GM12874 (cell line): ENCODE results near the gene INTS11.

Experiments used
- TF ChIP-seq, protein P1 (sequence below): IDR thresholded peaks from 2 replicates; pipeline ENCODE4 v1.5.1; 2011; ENCODE audit warnings: low read depth, mild to moderate bottlenecking, control low read depth, low read length, moderate library complexity; ENCODE audit not compliant: insufficient read depth

The INTS11 gene

GRCh38 chr1:1338278-1338677 is 13.8 kb upstream of the INTS11 start:
- TF ChIP-seq, protein P1, sequence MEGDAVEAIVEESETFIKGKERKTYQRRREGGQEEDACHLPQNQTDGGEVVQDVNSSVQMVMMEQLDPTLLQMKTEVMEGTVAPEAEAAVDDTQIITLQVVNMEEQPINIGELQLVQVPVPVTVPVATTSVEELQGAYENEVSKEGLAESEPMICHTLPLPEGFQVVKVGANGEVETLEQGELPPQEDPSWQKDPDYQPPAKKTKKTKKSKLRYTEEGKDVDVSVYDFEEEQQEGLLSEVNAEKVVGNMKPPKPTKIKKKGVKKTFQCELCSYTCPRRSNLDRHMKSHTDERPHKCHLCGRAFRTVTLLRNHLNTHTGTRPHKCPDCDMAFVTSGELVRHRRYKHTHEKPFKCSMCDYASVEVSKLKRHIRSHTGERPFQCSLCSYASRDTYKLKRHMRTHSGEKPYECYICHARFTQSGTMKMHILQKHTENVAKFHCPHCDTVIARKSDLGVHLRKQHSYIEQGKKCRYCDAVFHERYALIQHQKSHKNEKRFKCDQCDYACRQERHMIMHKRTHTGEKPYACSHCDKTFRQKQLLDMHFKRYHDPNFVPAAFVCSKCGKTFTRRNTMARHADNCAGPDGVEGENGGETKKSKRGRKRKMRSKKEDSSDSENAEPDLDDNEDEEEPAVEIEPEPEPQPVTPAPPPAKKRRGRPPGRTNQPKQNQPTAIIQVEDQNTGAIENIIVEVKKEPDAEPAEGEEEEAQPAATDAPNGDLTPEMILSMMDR = no peak

- TF ChIP-seq, protein P1 = no peak
These were observed 13.3 kb upstream of the INTS11 start for GRCh38 chr1:1337793-1338147.

GRCh38 chr1:1336931-1337792 is 12.7 kb upstream of the INTS11 start:
- TF ChIP-seq, protein P1 = no peak

DNA sequence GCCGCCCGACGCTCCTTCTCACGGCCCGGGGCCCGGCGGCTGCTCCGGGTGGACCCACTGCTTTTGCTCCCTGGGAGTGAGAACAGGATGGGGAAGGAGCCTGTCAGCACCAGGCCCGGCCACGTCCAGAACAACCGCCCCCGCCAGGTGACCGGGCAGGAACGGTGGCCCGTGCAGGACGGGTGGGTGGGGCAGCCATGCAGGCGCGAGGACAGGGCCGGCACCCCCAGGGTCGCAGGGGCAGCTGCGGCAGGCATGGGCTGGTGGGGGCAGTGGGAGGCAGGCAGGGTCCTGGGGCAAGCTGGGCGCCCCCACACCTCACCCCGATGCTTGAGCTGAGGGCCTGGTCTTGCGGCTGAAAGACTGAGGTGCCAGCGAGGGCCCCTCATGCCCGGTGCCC is 12.0 kb upstream of the INTS11 start:
- TF ChIP-seq, protein P1 = no peak

DNA sequence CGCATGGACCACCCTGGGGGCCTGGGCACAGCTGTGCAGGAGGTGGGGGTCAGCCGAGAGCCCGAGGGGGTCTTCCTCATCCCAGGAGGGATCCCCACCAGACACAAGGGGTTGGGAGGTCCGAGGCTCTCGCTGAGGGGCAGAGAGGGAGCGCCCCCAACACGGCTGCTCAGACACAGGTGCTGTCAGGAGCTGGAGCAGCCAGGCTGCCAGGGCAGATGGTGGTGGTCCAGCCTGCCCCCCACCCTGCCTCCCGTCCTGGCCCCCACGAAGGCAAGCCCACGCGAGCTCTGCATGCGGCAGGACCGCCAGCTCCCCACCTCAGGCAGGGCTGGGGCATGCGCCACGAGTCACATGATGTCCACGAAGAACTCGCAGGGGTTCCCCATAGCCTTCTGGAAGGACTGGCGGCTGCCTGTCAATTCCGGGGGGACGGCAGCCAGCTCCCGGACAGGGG is 11.4 kb upstream of the INTS11 start:
- TF ChIP-seq, protein P1 = no peak

DNA sequence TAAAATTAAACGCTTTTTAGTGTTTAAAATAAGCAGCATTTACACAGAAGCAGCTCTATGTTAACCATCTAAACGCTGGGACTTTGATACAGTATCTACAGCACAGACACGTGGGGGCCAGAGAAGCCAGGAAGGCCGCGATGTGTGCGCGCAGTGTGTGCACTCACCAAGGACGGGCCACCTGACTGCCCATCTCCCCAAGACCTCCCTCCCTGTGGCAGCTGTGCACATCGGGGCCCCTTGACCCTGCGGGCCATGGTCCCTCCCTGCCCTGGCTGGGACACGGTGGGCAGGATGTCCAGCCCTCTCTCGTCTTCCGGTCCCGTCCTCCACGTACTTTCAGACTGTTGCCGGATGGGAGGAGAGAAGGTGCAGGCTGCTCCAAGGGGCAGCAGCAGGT is 10.8 kb upstream of the INTS11 start:
- TF ChIP-seq, protein P1 = no peak

DNA sequence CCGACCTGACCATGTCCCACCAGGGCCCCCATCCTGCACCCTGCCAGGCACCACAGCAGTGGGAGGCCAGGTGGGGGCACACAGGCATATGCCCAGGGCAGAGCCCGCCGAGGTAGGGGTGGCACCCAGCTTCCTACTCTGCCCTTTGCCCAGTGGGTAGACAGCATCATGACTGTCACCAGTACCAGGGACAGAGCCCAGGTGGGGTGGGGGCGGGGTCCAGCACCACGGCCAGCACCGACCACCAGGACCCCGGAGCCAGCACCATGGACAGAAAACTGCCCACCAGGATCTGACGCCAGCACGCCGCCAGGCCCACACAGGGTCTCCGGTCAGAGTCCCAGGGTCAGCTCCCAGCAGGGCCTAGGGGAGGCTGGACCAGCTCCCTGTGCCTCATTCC is 10.4 kb upstream of the INTS11 start:
- TF ChIP-seq, protein P1 = no peak
